Parathyroid adenoma (tissue), 2 donors: Measurements from ENCODE around the gene APOM.

ENCODE experiments used
- H2AFZ ChIP-seq: fragments of 300-600 bp; sonication (generic); one replicate; pipeline ENCODE4 v1.7.0; 2017; ENCODE audit warnings: antibody characterized with exemption, mild to moderate bottlenecking
- H3K27ac ChIP-seq: fragments of 300-600 bp; sonication (generic); one replicate; pipeline ENCODE4 v1.7.0; 2017
- H3K27me3 ChIP-seq: fragments of 300-600 bp; sonication (generic); one replicate; pipeline ENCODE4 v1.7.0; 2017; ENCODE audit warnings: low read length; ENCODE audit not compliant: control insufficient read depth, insufficient read depth
- H3K36me3 ChIP-seq: fragments of 300-600 bp; sonication (generic); one replicate; pipeline ENCODE4 v1.7.0; 2017; ENCODE audit warnings: low read length; ENCODE audit not compliant: control insufficient read depth, insufficient read depth
- H3K4me1 ChIP-seq: fragments of 300-600 bp; sonication (generic); one replicate; pipeline ENCODE4 v1.7.0; 2017; ENCODE audit warnings: control low read depth
- H3K4me2 ChIP-seq: fragments of 300-600 bp; sonication (generic); one replicate; pipeline ENCODE4 v1.7.0; 2017; ENCODE audit warnings: low read length
- H3K4me3 ChIP-seq: fragments of 300-600 bp; sonication (generic); one replicate; pipeline ENCODE4 v1.7.0; 2017; ENCODE audit warnings: low read depth, low read length
- H3K79me2 ChIP-seq: fragments of 300-600 bp; sonication (generic); one replicate; pipeline ENCODE4 v1.7.0; 2017; ENCODE audit warnings: control low read depth
- H3K9ac ChIP-seq: fragments of 300-600 bp; sonication (generic); one replicate; pipeline ENCODE4 v1.7.0; 2017; ENCODE audit warnings: mild to moderate bottlenecking
- H3K9me3 ChIP-seq: fragments of 300-600 bp; sonication (generic); one replicate; pipeline ENCODE4 v1.7.0; 2017; ENCODE audit warnings: low read length; ENCODE audit not compliant: control insufficient read depth
- TF ChIP-seq, protein P1 (sequence below): fragments of 300-600 bp; sonication (generic); IDR thresholded peaks from one replicate; pipeline ENCODE4 v1.7.0; 2017; ENCODE audit warnings: antibody characterized with exemption, mild to moderate bottlenecking
- donor health status: primary hyperparathyroidism.

APOM gene

DNA sequence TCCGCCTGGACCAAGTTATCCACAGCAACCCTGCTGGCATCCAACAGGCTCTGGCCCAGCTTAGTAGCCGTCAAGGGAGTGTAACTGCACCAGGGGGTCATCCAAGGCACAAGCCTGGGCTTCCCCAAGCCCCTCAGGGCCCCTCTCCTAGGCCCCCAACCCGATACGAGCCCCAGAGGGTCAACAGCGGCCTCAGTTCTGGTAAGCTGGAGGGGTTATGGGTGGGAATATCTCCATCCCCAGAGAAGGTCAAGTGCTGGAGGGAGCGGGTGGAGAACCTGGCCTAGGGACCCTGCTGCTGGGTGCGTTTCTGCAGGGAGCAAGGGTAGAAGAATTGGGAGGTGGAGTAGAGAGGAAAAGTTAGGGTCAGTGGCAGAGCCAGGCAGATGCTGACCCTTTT lies 22.2 kb upstream of the APOM start:
- H3K9ac ChIP-seq, result no peak overlapping the region
- no peaks in the 10 kb centered on the region for H3K27me3 ChIP-seq
- H3K27ac ChIP-seq, result no peak overlapping the region
- H3K79me2 ChIP-seq, result peaks cover 9% of the 10 kb centered on the region
- no peak overlapping the region for H2AFZ ChIP-seq
- TF ChIP-seq, protein P1, sequence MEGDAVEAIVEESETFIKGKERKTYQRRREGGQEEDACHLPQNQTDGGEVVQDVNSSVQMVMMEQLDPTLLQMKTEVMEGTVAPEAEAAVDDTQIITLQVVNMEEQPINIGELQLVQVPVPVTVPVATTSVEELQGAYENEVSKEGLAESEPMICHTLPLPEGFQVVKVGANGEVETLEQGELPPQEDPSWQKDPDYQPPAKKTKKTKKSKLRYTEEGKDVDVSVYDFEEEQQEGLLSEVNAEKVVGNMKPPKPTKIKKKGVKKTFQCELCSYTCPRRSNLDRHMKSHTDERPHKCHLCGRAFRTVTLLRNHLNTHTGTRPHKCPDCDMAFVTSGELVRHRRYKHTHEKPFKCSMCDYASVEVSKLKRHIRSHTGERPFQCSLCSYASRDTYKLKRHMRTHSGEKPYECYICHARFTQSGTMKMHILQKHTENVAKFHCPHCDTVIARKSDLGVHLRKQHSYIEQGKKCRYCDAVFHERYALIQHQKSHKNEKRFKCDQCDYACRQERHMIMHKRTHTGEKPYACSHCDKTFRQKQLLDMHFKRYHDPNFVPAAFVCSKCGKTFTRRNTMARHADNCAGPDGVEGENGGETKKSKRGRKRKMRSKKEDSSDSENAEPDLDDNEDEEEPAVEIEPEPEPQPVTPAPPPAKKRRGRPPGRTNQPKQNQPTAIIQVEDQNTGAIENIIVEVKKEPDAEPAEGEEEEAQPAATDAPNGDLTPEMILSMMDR, result no peak
- no peaks in the 10 kb centered on the region for H3K9me3 ChIP-seq
- H3K4me1 ChIP-seq, result no peaks in the 10 kb centered on the region
- H3K36me3 ChIP-seq, result no peaks in the 10 kb centered on the region
- H3K4me2 ChIP-seq, result no peak overlapping the region
- no peak overlapping the region for H3K4me3 ChIP-seq

DNA sequence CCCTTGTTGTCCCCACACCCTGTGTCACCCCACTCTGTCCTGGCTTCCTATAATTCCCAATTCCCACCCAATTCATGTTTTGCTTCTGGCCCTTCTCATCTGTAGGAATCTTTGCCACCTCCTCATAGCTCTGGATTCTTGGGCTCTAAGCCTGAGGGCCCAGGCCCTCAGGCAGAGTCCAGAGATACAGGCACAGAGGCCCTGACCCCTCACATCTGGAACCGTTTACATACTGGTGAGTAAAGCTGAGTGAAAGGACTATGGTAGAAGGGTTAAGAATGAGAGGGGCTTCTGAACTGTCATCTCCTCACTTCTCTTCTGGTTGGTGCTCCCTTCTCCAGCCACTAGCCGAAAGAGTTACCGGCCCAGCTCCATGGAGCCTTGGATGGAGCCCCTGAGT lies 21.6 kb upstream of the APOM start:
- Histone ChIP-seq H3K4me1 (no peaks in the 10 kb centered on the region), H3K4me2 (no peak overlapping the region), H3K79me2 (peaks cover 9% of the 10 kb centered on the region), H3K27me3 (no peaks in the 10 kb centered on the region), H3K9ac (no peak overlapping the region), H3K4me3 (no peak overlapping the region), H3K36me3 (no peaks in the 10 kb centered on the region), H3K9me3 (no peaks in the 10 kb centered on the region), H2AFZ (no peak overlapping the region), H3K27ac (no peak overlapping the region)
- TF ChIP-seq, protein P1, result no peak

DNA sequence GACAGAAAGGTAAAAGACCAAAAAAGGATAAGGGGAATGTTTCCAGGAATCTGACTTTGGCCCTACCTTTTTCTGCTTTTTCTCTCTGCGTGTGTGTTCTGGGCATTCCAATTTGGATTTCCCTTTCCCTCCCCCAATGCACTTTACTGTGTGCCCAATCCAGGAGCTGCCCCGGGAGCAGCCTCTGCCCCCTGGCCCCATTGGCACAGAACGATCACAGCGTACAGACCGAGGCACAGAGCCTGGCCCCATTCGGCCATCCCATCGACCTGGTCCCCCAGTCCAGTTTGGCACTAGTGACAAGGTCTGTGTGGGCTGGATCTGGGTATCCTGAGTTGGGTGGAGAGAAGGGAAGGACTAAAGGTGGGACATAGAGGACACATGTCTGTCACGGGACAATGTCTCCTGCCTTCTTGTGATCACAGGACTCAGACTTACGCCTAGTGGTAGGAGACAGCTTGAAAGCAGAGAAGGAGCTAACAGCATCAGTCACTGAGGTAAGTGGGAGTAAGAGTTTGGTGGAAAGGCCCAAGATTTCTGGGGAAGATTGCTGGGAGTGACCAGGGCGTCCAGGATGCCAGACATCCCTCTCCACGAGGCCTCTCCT lies 20.6 kb upstream of the APOM start:
- TF ChIP-seq, protein P1, result no peak
- H3K79me2 ChIP-seq, result peaks cover 9% of the 10 kb centered on the region
- no peak overlapping the region for H2AFZ ChIP-seq
- H3K9ac ChIP-seq, result no peak overlapping the region
- H3K36me3 ChIP-seq, result no peaks in the 10 kb centered on the region
- H3K27ac ChIP-seq, result no peak overlapping the region
- H3K4me3 ChIP-seq, result no peak overlapping the region
- H3K4me1 ChIP-seq, result no peaks in the 10 kb centered on the region
- H3K27me3 ChIP-seq, result no peaks in the 10 kb centered on the region
- H3K4me2 ChIP-seq, result no peak overlapping the region
- no peaks in the 10 kb centered on the region for H3K9me3 ChIP-seq

DNA sequence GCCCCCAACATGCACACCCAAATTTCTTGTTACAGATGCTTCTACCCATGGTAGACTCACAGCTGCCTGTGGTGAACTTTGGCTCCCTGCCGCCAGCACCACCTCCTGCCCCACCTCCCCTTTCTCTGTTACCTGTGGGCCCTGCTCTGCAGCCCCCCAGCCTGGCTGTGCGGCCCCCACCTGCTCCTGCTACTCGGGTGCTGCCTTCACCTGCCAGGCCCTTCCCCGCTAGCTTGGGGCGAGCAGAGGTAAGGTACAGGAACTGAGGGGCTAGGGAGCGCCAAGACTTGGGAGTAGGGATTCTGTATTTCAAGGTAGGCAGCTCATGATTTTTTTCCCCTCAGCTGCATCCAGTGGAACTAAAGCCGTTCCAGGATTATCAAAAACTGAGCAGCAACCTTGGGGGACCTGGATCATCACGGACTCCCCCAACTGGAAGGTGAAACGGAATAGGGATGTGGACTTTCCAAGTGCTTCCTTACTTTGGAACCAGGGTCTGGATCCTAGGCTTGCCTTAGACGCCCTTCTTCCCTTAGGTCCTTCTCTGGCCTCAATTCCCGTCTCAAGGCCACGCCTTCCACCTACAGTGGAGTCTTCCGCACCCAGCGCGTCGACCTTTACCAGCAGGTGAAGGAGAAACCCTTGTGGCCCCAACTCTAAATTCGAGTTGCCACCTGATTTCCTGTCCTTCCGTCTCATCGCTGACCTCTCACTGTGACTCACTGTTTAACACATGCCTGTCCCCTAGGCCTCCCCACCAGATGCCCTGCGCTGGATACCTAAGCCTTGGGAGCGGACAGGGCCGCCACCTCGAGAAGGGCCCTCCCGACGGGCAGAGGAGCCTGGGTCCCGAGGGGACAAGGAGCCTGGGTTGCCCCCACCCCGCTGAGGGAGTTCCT lies 18.7 kb upstream of the APOM start:
- Histone ChIP-seq H3K4me2 (no peak overlapping the region), H3K9me3 (no peaks in the 10 kb centered on the region), H3K36me3 (no peaks in the 10 kb centered on the region), H3K27me3 (no peaks in the 10 kb centered on the region), H3K9ac (no peak overlapping the region), H2AFZ (no peak overlapping the region), H3K79me2 (peaks cover 9% of the 10 kb centered on the region), H3K27ac (no peak overlapping the region), H3K4me1 (no peaks in the 10 kb centered on the region), H3K4me3 (no peak overlapping the region)
- TF ChIP-seq, protein P1, result no peak
